ENCODE measurements around the gene CRYL1. TPM values are rescaled to one million over a fixed set of nuclear protein-coding genes. Genes with fewer than 3 reads are reported as not detected.
"Not testable (repeated sequence)": the region's sequence is repeated elsewhere in the genome, so short reads cannot be mapped to it uniquely, and the experiment has no call there.

Gene CRYL1
- total RNA-seq, 2 experiments from 2014 or later = 7.2 to 7.3 TPM

- POLR2A ChIA-PET = no interaction called here
- CTCF ChIA-PET = interaction anchor here (1.3 kb wide), 1 partner anchor 15 kb away, joined by 3 read pairs; no protein-coding TSS in a partner anchor
Observed at GRCh38 chr13:20462921-20463320, 62.7 kb downstream of the CRYL1 start.

GRCh38 chr13:20462533-20462915 lies 63.1 kb downstream of the CRYL1 start:
- POLR2A ChIA-PET = no interaction called here
- CTCF ChIA-PET = interaction anchor here (1.3 kb wide), 1 partner anchor 15 kb away, joined by 3 read pairs; no protein-coding TSS in a partner anchor

GRCh38 chr13:20461860-20462532 lies 63.7 kb downstream of the CRYL1 start:
- ChIA-PET POLR2A (no interaction called here), CTCF (interaction anchor here (1.3 kb wide), 1 partner anchor 14 kb away, joined by 3 read pairs; no protein-coding TSS in a partner anchor)

- POLR2A ChIA-PET = no interaction called here
- CTCF ChIA-PET = no interaction called here
Observed at GRCh38 chr13:20461481-20461859, 64.2 kb downstream of the CRYL1 start.

- ChIA-PET POLR2A (interaction anchor here (0.6 kb wide), 1 partner anchor 232 kb away, joined by 7 read pairs; no protein-coding TSS in a partner anchor), CTCF (no interaction called here)
Observed at GRCh38 chr13:20460761-20461160, 64.9 kb downstream of the CRYL1 start.

- ChIA-PET POLR2A (no interaction called here), CTCF (no interaction called here)
Observed at GRCh38 chr13:20457670-20458069, 68.0 kb downstream of the CRYL1 start.

GRCh38 chr13:20456737-20457136 lies 68.9 kb downstream of the CRYL1 start:
- ChIA-PET POLR2A (no interaction called here), CTCF (no interaction called here)

GRCh38 chr13:20451397-20451796 lies 74.3 kb downstream of the CRYL1 start:
- POLR2A ChIA-PET = no interaction called here
- CTCF ChIA-PET = no interaction called here

- CTCF ChIA-PET = interaction anchor here (1.0 kb wide), 1 partner anchor 14 kb away, joined by 3 read pairs; no protein-coding TSS in a partner anchor
- POLR2A ChIA-PET = no interaction called here
Observed at GRCh38 chr13:20448470-20448869, 77.2 kb downstream of the CRYL1 start.

- CTCF ChIA-PET = no interaction called here
- POLR2A ChIA-PET = no interaction called here
Observed at GRCh38 chr13:20446900-20447299, 78.8 kb downstream of the CRYL1 start.

- ChIA-PET POLR2A (no interaction called here), CTCF (no interaction called here)
Observed at GRCh38 chr13:20446405-20446804, 79.3 kb downstream of the CRYL1 start.

- POLR2A ChIA-PET = no interaction called here
- CTCF ChIA-PET = no interaction called here
Observed at GRCh38 chr13:20442798-20443381, 82.8 kb downstream of the CRYL1 start.

- CTCF ChIA-PET = no interaction called here
- POLR2A ChIA-PET = interaction anchor here (0.5 kb wide), 1 partner anchor 423 kb away, joined by 6 read pairs; no protein-coding TSS in a partner anchor
Observed at GRCh38 chr13:20442375-20442774, 83.3 kb downstream of the CRYL1 start.

- POLR2A ChIA-PET = interaction anchor here (0.5 kb wide), 1 partner anchor 423 kb away, joined by 6 read pairs; no protein-coding TSS in a partner anchor
- CTCF ChIA-PET = no interaction called here
Observed at GRCh38 chr13:20441879-20442278, 83.8 kb downstream of the CRYL1 start.

- ChIA-PET POLR2A (no interaction called here), CTCF (interaction anchor here (1.4 kb wide), 1 partner anchor 9 kb away, joined by 4 read pairs; no protein-coding TSS in a partner anchor)
Observed at GRCh38 chr13:20441056-20441455, 84.6 kb downstream of the CRYL1 start.

GRCh38 chr13:20439261-20439660 lies 86.4 kb downstream of the CRYL1 start:
- CTCF ChIA-PET = no interaction called here
- POLR2A ChIA-PET = no interaction called here

- CTCF ChIA-PET = no interaction called here
- POLR2A ChIA-PET = no interaction called here
Observed at GRCh38 chr13:20438801-20439200, 86.9 kb downstream of the CRYL1 start.

- ChIA-PET POLR2A (no interaction called here), CTCF (no interaction called here)
Observed at GRCh38 chr13:20436505-20436904, 89.2 kb downstream of the CRYL1 start.

GRCh38 chr13:20435616-20436368 lies 89.9 kb downstream of the CRYL1 start:
- ChIA-PET POLR2A (no interaction called here), CTCF (no interaction called here)

- POLR2A ChIA-PET, CTCF ChIA-PET: not testable (repeated sequence)
Observed at GRCh38 chr13:20434210-20434609, 91.4 kb downstream of the CRYL1 start.

Measured in activated CD8-positive, alpha-beta memory T cell treated with anti-CD3 and anti-CD28 coated beads for 36 hours (primary cell).